ENCODE measurements around the gene C1QTNF8.
"Not testable (repeated sequence)": the region's sequence is repeated elsewhere in the genome, so short reads cannot be mapped to it uniquely, and the experiment has no call there.

The C1QTNF8 gene

GRCh38 chr16:1090620-1091587 lies 5.1 kb downstream of the C1QTNF8 start:
- H3K9me3 Mint-ChIP-seq, result peaks cover 0 to 2% of the 10 kb centered on the region in 2 donors
- H3K4me3 Mint-ChIP-seq, result no peak overlapping the region
- no peak overlapping the region for H3K27ac Mint-ChIP-seq
- H3K27me3 Mint-ChIP-seq, result peaks cover under 1 to 17% of the 10 kb centered on the region in 2 donors
- DNase-seq (no peak), ATAC-seq (replicated peaks) (no peak)
- peaks cover 0 to 3% of the 10 kb centered on the region in 2 donors for H3K4me1 Mint-ChIP-seq (ENCODE audit: low read depth in 2 of 2)
- H3K36me3 Mint-ChIP-seq (ENCODE audit: insufficient read depth), result peaks cover 3% of the 10 kb centered on the region

- Mint-ChIP-seq H3K27me3 (peaks cover 8 to 22% of the 10 kb centered on the region in 2 donors), H3K27ac (no peak overlapping the region), H3K4me1 (ENCODE audit: low read depth in 2 of 2) (peaks cover 0 to 3% of the 10 kb centered on the region in 2 donors), H3K4me3 (no peak overlapping the region), H3K9me3 (peaks cover 0 to 8% of the 10 kb centered on the region in 2 donors), H3K36me3 (ENCODE audit: insufficient read depth) (peaks cover 6% of the 10 kb centered on the region)
- DNase-seq (no peak), ATAC-seq (replicated peaks) (no peak)
Measured at GRCh38 chr16:1089822-1090619, 6.0 kb downstream of the C1QTNF8 start.

GRCh38 chr16:1089439-1089821 lies 6.6 kb downstream of the C1QTNF8 start:
- ATAC-seq (replicated peaks) (no peak), DNase-seq (no peak)
- Mint-ChIP-seq H3K4me1 (ENCODE audit: low read depth in 2 of 2) (peaks cover 0 to 3% of the 10 kb centered on the region in 2 donors), H3K9me3 (peaks cover 0 to 8% of the 10 kb centered on the region in 2 donors), H3K4me3 (no peak overlapping the region), H3K27me3 (peaks cover 8 to 28% of the 10 kb centered on the region in 2 donors), H3K36me3 (ENCODE audit: insufficient read depth) (peaks cover 6% of the 10 kb centered on the region), H3K27ac (no peak overlapping the region)

GRCh38 chr16:1088295-1089170 lies 7.5 kb downstream of the C1QTNF8 start:
- DNase-seq, result no peak
- Mint-ChIP-seq H3K36me3 (ENCODE audit: insufficient read depth) (peaks cover 6% of the 10 kb centered on the region), H3K4me3 (no peak overlapping the region), H3K27me3 (peaks cover 15 to 37% of the 10 kb centered on the region in 2 donors), H3K9me3 (peaks cover 0 to 8% of the 10 kb centered on the region in 2 donors), H3K27ac (no peak overlapping the region), H3K4me1 (ENCODE audit: low read depth in 2 of 2) (peaks cover 0 to 2% of the 10 kb centered on the region in 2 donors)
- ATAC-seq (replicated peaks), result no peak

- not testable (repeated sequence) for H3K4me1 Mint-ChIP-seq (ENCODE audit: low read depth in 2 of 2); ATAC-seq (replicated peaks); H3K36me3 Mint-ChIP-seq (ENCODE audit: insufficient read depth); H3K27ac Mint-ChIP-seq; H3K4me3 Mint-ChIP-seq; H3K9me3 Mint-ChIP-seq; DNase-seq
- H3K27me3 Mint-ChIP-seq, result peaks cover 22 to 49% of the 10 kb centered on the region in 2 donors
Measured at GRCh38 chr16:1086443-1086842, 9.6 kb downstream of the C1QTNF8 start.

- ATAC-seq (replicated peaks), result no peak
Measured at GRCh38 chr16:1084971-1085370, 11.1 kb downstream of the C1QTNF8 start.

GRCh38 chr16:1082952-1083675 lies 12.9 kb downstream of the C1QTNF8 start:
- Mint-ChIP-seq H3K36me3 (ENCODE audit: insufficient read depth) (peaks cover 2% of the 10 kb centered on the region), H3K4me1 (ENCODE audit: low read depth in 2 of 2) (no peaks in the 10 kb centered on the region), H3K27me3 (peaks cover 22 to 61% of the 10 kb centered on the region in 2 donors), H3K27ac (no peak overlapping the region), H3K9me3 (peaks cover 0 to 6% of the 10 kb centered on the region in 2 donors), H3K4me3 (no peak overlapping the region)
- DNase-seq (no peak), ATAC-seq (replicated peaks) (no peak)

More at GRCh38 chr16:1084971-1085370, 11.1 kb downstream of the C1QTNF8 start:
- Mint-ChIP-seq H3K4me1 (ENCODE audit: low read depth in 2 of 2) (no peaks in the 10 kb centered on the region), H3K9me3 (peaks cover 0 to 6% of the 10 kb centered on the region in 2 donors), H3K4me3 (no peak overlapping the region), H3K27me3 (peaks cover 22 to 58% of the 10 kb centered on the region in 2 donors), H3K36me3 (ENCODE audit: insufficient read depth) (peaks cover 2% of the 10 kb centered on the region), H3K27ac (no peak overlapping the region)
- DNase-seq, result no peak

GRCh38 chr16:1082266-1082951 lies 13.6 kb downstream of the C1QTNF8 start:
- no peak for ATAC-seq (replicated peaks)
- peaks cover 22 to 61% of the 10 kb centered on the region in 2 donors for H3K27me3 Mint-ChIP-seq
- peaks cover 2% of the 10 kb centered on the region for H3K36me3 Mint-ChIP-seq (ENCODE audit: insufficient read depth)
- H3K9me3 Mint-ChIP-seq, result peaks cover 0 to 6% of the 10 kb centered on the region in 2 donors
- H3K27ac Mint-ChIP-seq, result no peak overlapping the region
- H3K4me3 Mint-ChIP-seq, result no peak overlapping the region
- no peak for DNase-seq
- H3K4me1 Mint-ChIP-seq (ENCODE audit: low read depth in 2 of 2), result no peaks in the 10 kb centered on the region

- H3K4me1 Mint-ChIP-seq (ENCODE audit: low read depth in 2 of 2), result no peaks in the 10 kb centered on the region
- no peak overlapping the region for H3K27ac Mint-ChIP-seq
- DNase-seq (no peak), ATAC-seq (replicated peaks) (no peak)
- peaks cover 23 to 61% of the 10 kb centered on the region in 2 donors for H3K27me3 Mint-ChIP-seq
- peaks cover 2% of the 10 kb centered on the region for H3K36me3 Mint-ChIP-seq (ENCODE audit: insufficient read depth)
- H3K9me3 Mint-ChIP-seq, result peaks cover 0 to 6% of the 10 kb centered on the region in 2 donors
- no peak overlapping the region for H3K4me3 Mint-ChIP-seq
Measured at GRCh38 chr16:1081734-1082265, 14.2 kb downstream of the C1QTNF8 start.

GRCh38 chr16:1080801-1081733 lies 15.0 kb downstream of the C1QTNF8 start:
- H3K27me3 Mint-ChIP-seq, result peaks cover 28 to 68% of the 10 kb centered on the region in 2 donors
- H3K36me3 Mint-ChIP-seq (ENCODE audit: insufficient read depth), result peaks cover 2% of the 10 kb centered on the region
- no peak overlapping the region for H3K27ac Mint-ChIP-seq
- H3K4me3 Mint-ChIP-seq, result no peak overlapping the region
- no peak for ATAC-seq (replicated peaks)
- H3K4me1 Mint-ChIP-seq (ENCODE audit: low read depth in 2 of 2), result no peaks in the 10 kb centered on the region
- H3K9me3 Mint-ChIP-seq, result peaks cover 0 to 6% of the 10 kb centered on the region in 2 donors
- no peak for DNase-seq

Measured in effector memory CD8-positive, alpha-beta T cell (primary cell).